GM23248 (cell line): ENCODE measurements around the gene OLIG2. TPM values are rescaled to one million over a fixed set of nuclear protein-coding genes. Genes with fewer than 3 reads are reported as not detected.

Experiments used
- DNase-seq: peaks from one replicate; pipeline ENCODE4 v3.0.0-alpha.2; 2015
- H2AFZ ChIP-seq: fragments of 200-600 bp; sonication (generic); 2 replicates; pipeline ENCODE4 v1.6.1; 2016; ENCODE audit warnings: antibody characterized with exemption
- H3F3A ChIP-seq: fragments of 200-600 bp; sonication (generic); 2 replicates; pipeline ENCODE4 v1.6.1; 2016; ENCODE audit warnings: mild to moderate bottlenecking, antibody characterized with exemption, mixed run types; ENCODE audit not compliant: insufficient read depth
- H3K27ac ChIP-seq: fragments of 200-600 bp; sonication (generic); 2 replicates; pipeline ENCODE4 v1.5.1; 2016; ENCODE audit warnings: mild to moderate bottlenecking
- H3K27me3 ChIP-seq: fragments of 200-600 bp; sonication (generic); replicated peaks from 2 replicates; pipeline ENCODE4 v1.6.1; 2016; ENCODE audit warnings: mild to moderate bottlenecking; ENCODE audit not compliant: insufficient read depth
- H3K36me3 ChIP-seq: fragments of 200-600 bp; sonication (generic); 2 replicates; pipeline ENCODE4 v1.6.1; 2016; ENCODE audit warnings: low read depth, mild to moderate bottlenecking
- H3K4me1 ChIP-seq: fragments of 200-600 bp; sonication (generic); 2 replicates; pipeline ENCODE4 v1.6.1; 2016; ENCODE audit warnings: mild to moderate bottlenecking; ENCODE audit not compliant: insufficient read depth
- H3K4me2 ChIP-seq: fragments of 200-600 bp; sonication (generic); one replicate; pipeline ENCODE4 v1.6.1; 2016; ENCODE audit warnings: mild to moderate bottlenecking; ENCODE audit not compliant: unreplicated experiment
- H3K4me3 ChIP-seq: fragments of 200-600 bp; sonication (generic); 2 replicates; pipeline ENCODE4 v1.5.1; 2016; ENCODE audit warnings: mild to moderate bottlenecking
- H3K79me2 ChIP-seq: fragments of 200-600 bp; sonication (generic); 2 replicates; pipeline ENCODE4 v1.6.1; 2016; ENCODE audit warnings: mild to moderate bottlenecking; ENCODE audit not compliant: insufficient read depth
- H3K9ac ChIP-seq: fragments of 200-600 bp; sonication (generic); 2 replicates; pipeline ENCODE4 v1.6.1; 2016; ENCODE audit warnings: mild to moderate bottlenecking
- H3K9me2 ChIP-seq: fragments of 200-600 bp; sonication (generic); 2 replicates; pipeline ENCODE4 v1.6.1; 2016; ENCODE audit warnings: mixed run types, mild to moderate bottlenecking, moderate library complexity; ENCODE audit not compliant: insufficient read depth
- H3K9me3 ChIP-seq: fragments of 200-600 bp; sonication (generic); one replicate; pipeline ENCODE4 v1.6.1; 2017; ENCODE audit warnings: low read depth
- H4K20me1 ChIP-seq: fragments of 200-600 bp; sonication (generic); 2 replicates; pipeline ENCODE4 v1.6.0; 2016; ENCODE audit not compliant: insufficient read depth
- EZH2 ChIP-seq: fragments of 200-600 bp; sonication (generic); IDR thresholded peaks from 2 replicates; pipeline ENCODE4 v1.6.1; 2018; ENCODE audit warnings: antibody characterized with exemption, mild to moderate bottlenecking; ENCODE audit not compliant: insufficient read depth, poor library complexity, severe bottlenecking
- EZH2phosphoT487 ChIP-seq: fragments of 200-600 bp; sonication (generic); IDR thresholded peaks from 2 replicates; pipeline ENCODE4 v1.6.1; 2018; ENCODE audit warnings: antibody characterized with exemption, moderate library complexity, mild to moderate bottlenecking, low read depth; ENCODE audit not compliant: insufficient read depth
- WGBS, 2 experiments: methylation state at CpG; one replicate each; pipeline ENCODE4 v1.1.6; 2015 to 2017; ENCODE audit warnings: low lambda C conversion rate in 2 of 2, low coverage in 1 of 2; ENCODE audit errors: missing lambda C conversion rate in 2 of 2; 5-methylcytosine and 5-hydroxymethylcytosine counted together
- in situ Hi-C: fragments of 300-500 bp; cut with MboI; formaldehyde crosslinking; loops from 2 replicates; pipeline ENCODE4 v1.15.0; 2020
- polyA plus RNA-seq: library from polyadenylated mRNA; unstranded; fragments of >200 nt; fragmentation: Nextera tagmentation; extraction: Ambion mirVana; gene quantifications from 2 replicates; pipeline ENCODE4 v1.2.1, GENCODE V29; 2016
- total RNA-seq: library from RNA; depleted of rRNA; stranded (reverse); fragments of >200 nt; shearing (Covaris generic); gene quantifications from 2 replicates; pipeline ENCODE4 v1.2.3, GENCODE V29; 2014

Gene OLIG2
- total and polyA plus RNA-seq, 2 experiments from 2014 or later = not detected

GRCh38 chr21:33059380-33059841 lies 33.7 kb downstream of the OLIG2 start:
- no peaks in the 10 kb centered on the region for H3F3A ChIP-seq
- peaks cover 49% of the 10 kb centered on the region for H3K27me3 ChIP-seq
- no peak overlapping the region for H2AFZ ChIP-seq
- no peaks in the 10 kb centered on the region for H3K4me1 ChIP-seq
- no peak for DNase-seq
- H3K9me2 ChIP-seq = no peaks in the 10 kb centered on the region
- no peaks in the 10 kb centered on the region for H4K20me1 ChIP-seq
- H3K9ac ChIP-seq = no peak overlapping the region
- in situ Hi-C loops = no loop called here
- H3K4me3 ChIP-seq = no peak overlapping the region
- H3K9me3 ChIP-seq = no peaks in the 10 kb centered on the region
- TF ChIP-seq EZH2 (no peak), EZH2phosphoT487 (no peak)
- no peak overlapping the region for H3K27ac ChIP-seq
- H3K4me2 ChIP-seq = no peak overlapping the region
- no peaks in the 10 kb centered on the region for H3K79me2 ChIP-seq
- H3K36me3 ChIP-seq = no peaks in the 10 kb centered on the region
- 5 to 6% methylated on average over 2 of the region's 2 CpGs for WGBS, 2 experiments

DNA sequence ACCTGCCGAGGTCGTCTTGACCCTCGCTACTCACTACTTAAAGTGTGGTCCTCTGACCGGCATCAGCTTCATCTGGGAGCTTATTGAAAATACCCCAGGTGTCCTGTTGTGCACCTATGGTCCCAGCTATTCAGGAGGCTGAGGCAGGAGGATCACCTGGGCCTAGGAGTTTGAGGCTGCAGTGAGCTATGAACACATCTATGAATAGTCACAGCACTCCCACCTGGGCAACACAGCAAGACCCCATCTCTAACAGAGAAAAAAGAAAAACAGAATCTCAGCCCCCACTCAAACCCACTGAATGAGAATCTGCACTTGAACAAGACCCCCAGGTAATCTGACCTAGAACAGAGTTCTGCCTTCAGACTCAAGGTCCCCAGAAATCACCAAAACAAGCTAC lies 35.5 kb downstream of the OLIG2 start:
- Histone ChIP-seq H3K4me3 (no peak overlapping the region), H3K4me2 (no peak overlapping the region), H3K4me1 (no peaks in the 10 kb centered on the region), H3K36me3 (no peaks in the 10 kb centered on the region), H2AFZ (no peak overlapping the region), H3K79me2 (no peaks in the 10 kb centered on the region), H3K9me2 (no peaks in the 10 kb centered on the region), H3K27ac (no peak overlapping the region), H3K9me3 (no peaks in the 10 kb centered on the region), H3K27me3 (peaks cover 54% of the 10 kb centered on the region), H4K20me1 (no peaks in the 10 kb centered on the region), H3F3A (no peaks in the 10 kb centered on the region), H3K9ac (no peak overlapping the region)
- TF ChIP-seq EZH2phosphoT487 = no peak
- TF ChIP-seq EZH2 = no peak
- in situ Hi-C loops = no loop called here
- WGBS, 2 experiments = 83 to 86% methylated on average over 4 of the region's 4 CpGs
- no peak for DNase-seq

- Histone ChIP-seq H3K27me3 (peaks cover 70% of the 10 kb centered on the region), H3K9me2 (no peaks in the 10 kb centered on the region), H3K36me3 (no peaks in the 10 kb centered on the region), H4K20me1 (no peaks in the 10 kb centered on the region), H2AFZ (no peak overlapping the region), H3K27ac (no peak overlapping the region), H3F3A (no peaks in the 10 kb centered on the region), H3K4me3 (no peak overlapping the region), H3K9me3 (no peaks in the 10 kb centered on the region), H3K4me1 (no peaks in the 10 kb centered on the region), H3K9ac (no peak overlapping the region), H3K79me2 (no peaks in the 10 kb centered on the region), H3K4me2 (no peak overlapping the region)
- DNase-seq = no peak
- in situ Hi-C loops = no loop called here
- WGBS, 2 experiments = 62 to 70% methylated on average over 5 of the region's 5 CpGs
- TF ChIP-seq EZH2 = no peak
- no peak for TF ChIP-seq EZH2phosphoT487
Measured at GRCh38 chr21:33063375-33063883, 37.7 kb downstream of the OLIG2 start.

DNA sequence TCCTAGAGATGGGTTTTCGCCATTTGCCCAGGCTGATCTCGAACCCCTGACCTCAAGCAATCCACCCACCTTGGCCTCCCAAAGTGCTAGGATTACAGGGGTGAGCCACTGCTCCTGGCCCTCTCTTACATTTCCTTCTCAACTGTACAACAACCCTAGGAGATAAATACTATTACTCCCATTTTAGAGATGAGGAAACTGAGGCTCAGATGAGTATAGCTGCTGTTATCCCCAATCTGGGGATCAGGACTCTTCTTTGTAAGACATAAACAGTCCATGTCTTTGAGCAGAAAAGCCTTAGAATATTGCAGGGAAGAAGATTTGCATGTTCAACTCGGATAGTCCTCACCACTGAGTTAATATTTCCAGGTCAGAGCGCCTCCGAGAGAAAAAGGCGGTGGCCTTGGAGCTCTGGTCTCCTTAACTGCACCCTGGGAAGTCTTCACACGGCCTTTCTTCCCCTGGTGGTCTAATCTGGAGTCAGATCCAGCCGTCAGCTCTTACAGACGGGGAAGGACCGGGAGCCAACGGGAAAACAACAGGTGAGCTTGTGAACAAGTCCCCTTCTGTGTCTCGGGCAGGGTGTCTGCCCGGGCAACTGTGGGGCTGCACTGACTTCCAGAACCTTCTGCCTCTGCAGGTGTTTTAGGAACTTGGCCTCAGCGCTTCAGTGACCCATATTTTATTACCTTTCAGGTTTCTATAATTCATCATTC lies 38.3 kb downstream of the OLIG2 start:
- DNase-seq = no peak
- Histone ChIP-seq H3K27me3 (peaks cover 75% of the 10 kb centered on the region), H3K4me1 (no peaks in the 10 kb centered on the region), H3F3A (no peaks in the 10 kb centered on the region), H3K79me2 (no peaks in the 10 kb centered on the region), H3K9me2 (no peaks in the 10 kb centered on the region), H2AFZ (no peak overlapping the region), H4K20me1 (no peaks in the 10 kb centered on the region), H3K9me3 (no peaks in the 10 kb centered on the region), H3K4me2 (no peak overlapping the region), H3K9ac (no peak overlapping the region), H3K4me3 (no peak overlapping the region), H3K36me3 (no peaks in the 10 kb centered on the region), H3K27ac (no peak overlapping the region)
- TF ChIP-seq EZH2 = no peak
- no peak for TF ChIP-seq EZH2phosphoT487
- in situ Hi-C loops = no loop called here
- 22 to 28% methylated on average over 14 of the region's 14 CpGs for WGBS, 2 experiments
